ENCODE data around the gene ANKS1A.

DNA sequence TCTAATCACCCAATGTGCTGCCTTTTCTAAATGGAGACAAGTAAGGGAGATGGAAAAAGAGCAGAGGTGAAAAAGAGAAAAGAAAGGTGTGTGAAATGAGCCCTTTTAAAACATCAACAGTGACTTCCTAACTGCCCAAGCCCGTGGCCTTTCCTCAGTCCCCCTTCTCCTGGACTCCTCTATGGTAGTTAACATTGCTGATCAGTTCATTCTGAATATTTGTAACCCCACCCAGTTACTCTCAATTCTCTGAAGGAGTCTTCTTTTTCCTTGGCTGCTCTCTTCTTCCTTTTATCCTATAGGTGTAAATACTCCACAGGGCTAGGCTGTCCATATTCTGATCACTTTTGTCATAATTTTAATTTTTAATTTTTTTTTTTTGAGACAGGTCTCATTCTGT, 28.3 kb upstream of the ANKS1A start:
- no peak for TF ChIP-seq RFX5 (IDR thresholded peaks at IDR 0.05; ENCODE audit: low read length)
- TF ChIP-seq FOXJ3 (CRISPR knock-in tag; IDR thresholded peaks at IDR 0.05): no peak
- TF ChIP-seq, protein P1, sequence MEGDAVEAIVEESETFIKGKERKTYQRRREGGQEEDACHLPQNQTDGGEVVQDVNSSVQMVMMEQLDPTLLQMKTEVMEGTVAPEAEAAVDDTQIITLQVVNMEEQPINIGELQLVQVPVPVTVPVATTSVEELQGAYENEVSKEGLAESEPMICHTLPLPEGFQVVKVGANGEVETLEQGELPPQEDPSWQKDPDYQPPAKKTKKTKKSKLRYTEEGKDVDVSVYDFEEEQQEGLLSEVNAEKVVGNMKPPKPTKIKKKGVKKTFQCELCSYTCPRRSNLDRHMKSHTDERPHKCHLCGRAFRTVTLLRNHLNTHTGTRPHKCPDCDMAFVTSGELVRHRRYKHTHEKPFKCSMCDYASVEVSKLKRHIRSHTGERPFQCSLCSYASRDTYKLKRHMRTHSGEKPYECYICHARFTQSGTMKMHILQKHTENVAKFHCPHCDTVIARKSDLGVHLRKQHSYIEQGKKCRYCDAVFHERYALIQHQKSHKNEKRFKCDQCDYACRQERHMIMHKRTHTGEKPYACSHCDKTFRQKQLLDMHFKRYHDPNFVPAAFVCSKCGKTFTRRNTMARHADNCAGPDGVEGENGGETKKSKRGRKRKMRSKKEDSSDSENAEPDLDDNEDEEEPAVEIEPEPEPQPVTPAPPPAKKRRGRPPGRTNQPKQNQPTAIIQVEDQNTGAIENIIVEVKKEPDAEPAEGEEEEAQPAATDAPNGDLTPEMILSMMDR (IDR thresholded peaks at IDR 0.05): no peak
- no peak for TF ChIP-seq POLR2AphosphoS5 (IDR thresholded peaks at IDR 0.05; ENCODE audit: low read depth, low read length)
- TF ChIP-seq RAD21 (IDR thresholded peaks at IDR 0.05; ENCODE audit: low read length): no peak
- TF ChIP-seq YY1 (IDR thresholded peaks at IDR 0.05; ENCODE audit: low read depth): no peak
- TF ChIP-seq EP300 (IDR thresholded peaks at IDR 0.05; ENCODE audit: borderline replicate concordance in 1 of 2, low read depth in 1 of 2, low read length in 1 of 2): no peak
- no peak for TF ChIP-seq NFIC (IDR thresholded peaks at IDR 0.05; ENCODE audit: borderline replicate concordance)
- TF ChIP-seq FOSL2 (IDR thresholded peaks at IDR 0.05; ENCODE audit: borderline replicate concordance, low read depth): no peak
- TF ChIP-seq SIN3A (IDR thresholded peaks at IDR 0.05; ENCODE audit: borderline replicate concordance, low read depth, low read length): no peak
- TF ChIP-seq, protein P2, sequence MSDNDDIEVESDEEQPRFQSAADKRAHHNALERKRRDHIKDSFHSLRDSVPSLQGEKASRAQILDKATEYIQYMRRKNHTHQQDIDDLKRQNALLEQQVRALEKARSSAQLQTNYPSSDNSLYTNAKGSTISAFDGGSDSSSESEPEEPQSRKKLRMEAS (IDR thresholded peaks at IDR 0.05; ENCODE audit: low read depth): no peak
